GM12891 (cell line): ENCODE measurements around the gene NCKAP5L.

Experiments
- DNase-seq: peaks from one replicate; pipeline ENCODE4 v3.0.0; 2011; ENCODE audit warnings: low spot score; ENCODE audit not compliant: insufficient read length
- FAIRE-seq: peaks from 2 replicates; lab custom pipeline; 2011; peaks lifted over from hg19 to GRCh38; lab: Jason Lieb, UNC
- PAX5 ChIP-seq: IDR thresholded peaks from 2 replicates; pipeline ENCODE4 v1.6.1; 2011; ENCODE audit warnings: low read length, moderate library complexity, mild to moderate bottlenecking; ENCODE audit not compliant: insufficient read depth, severe bottlenecking
- POLR2A ChIP-seq: IDR thresholded peaks from 2 replicates; pipeline ENCODE4 v1.6.1; 2011; ENCODE audit warnings: low read depth, low read length, control low read depth
- POLR2AphosphoS5 ChIP-seq: IDR thresholded peaks from 2 replicates; pipeline ENCODE4 v1.6.1; 2011; ENCODE audit warnings: low read depth, low read length, control low read depth
- POU2F2 ChIP-seq: IDR thresholded peaks from 2 replicates; pipeline ENCODE4 v1.6.1; 2011; ENCODE audit warnings: low read depth, mild to moderate bottlenecking, control low read depth, low read length, moderate library complexity
- SPI1 ChIP-seq: IDR thresholded peaks from 2 replicates; pipeline ENCODE4 v1.6.1; 2011; ENCODE audit warnings: low read depth, low read length, control low read depth
- TAF1 ChIP-seq: IDR thresholded peaks from 2 replicates; pipeline ENCODE4 v1.6.1; 2011; ENCODE audit warnings: low read depth, low read length, control low read depth

NCKAP5L gene

DNA sequence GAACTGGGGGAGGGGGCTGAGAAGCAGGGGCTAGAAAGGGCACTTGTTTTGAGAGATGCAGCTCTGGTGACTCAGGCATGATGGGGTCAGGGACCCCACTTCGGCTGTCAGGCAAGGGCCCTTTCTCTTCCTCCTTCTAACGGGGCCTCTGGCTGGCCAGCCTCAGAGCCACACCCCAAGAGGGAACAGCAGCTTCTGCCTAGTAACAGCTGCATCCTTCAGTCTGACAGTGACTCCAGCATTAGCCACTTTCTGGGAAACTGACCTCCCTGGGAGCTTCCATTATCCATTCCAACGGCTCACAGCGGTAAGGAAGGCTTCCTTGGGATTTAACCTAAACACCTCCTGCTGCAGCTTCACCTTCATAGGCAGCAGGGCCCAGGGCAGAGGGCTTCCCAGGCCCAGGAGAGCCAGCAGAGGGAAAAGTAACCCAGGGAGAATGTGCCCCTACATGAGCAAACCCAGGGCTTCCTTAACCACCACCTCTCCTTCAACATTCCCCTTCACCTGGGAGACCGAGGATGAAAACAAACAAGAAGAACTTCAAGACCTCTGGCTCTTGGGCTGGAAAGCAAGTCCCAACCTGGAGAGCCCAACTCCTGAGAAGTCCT is 2.7 kb downstream of the NCKAP5L start:
- TF ChIP-seq SPI1 (no peak), POLR2A (no peak), PAX5 (no peak), TAF1 (no peak), POU2F2 (no peak), POLR2AphosphoS5 (no peak)
- no peak for DNase-seq
- FAIRE-seq, result peak; percentile 62

DNA sequence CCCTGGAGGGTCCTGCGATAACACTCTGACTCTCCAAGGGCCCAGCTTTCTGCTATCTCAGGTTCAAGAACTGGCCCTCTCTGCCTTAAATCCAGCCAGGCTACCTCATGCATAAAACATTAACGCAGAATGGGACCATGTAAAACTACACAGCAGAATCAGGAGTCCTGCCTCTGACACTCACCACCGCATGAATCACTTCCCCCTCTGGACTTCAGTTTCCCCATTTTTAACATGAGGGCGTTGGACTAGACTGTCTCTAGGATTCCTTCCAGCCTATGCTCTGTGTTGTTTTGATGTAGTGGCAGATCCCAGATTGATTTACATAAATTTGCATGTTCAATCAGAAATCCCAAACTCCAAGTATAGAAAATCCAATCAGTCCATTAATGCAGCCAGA is 3.3 kb downstream of the NCKAP5L start:
- DNase-seq (no peak), FAIRE-seq (peak; percentile 47)
- TF ChIP-seq POU2F2, result no peak
- TF ChIP-seq SPI1, result peak; percentile 32; the same call in 1 of the 2 replicates

DNA sequence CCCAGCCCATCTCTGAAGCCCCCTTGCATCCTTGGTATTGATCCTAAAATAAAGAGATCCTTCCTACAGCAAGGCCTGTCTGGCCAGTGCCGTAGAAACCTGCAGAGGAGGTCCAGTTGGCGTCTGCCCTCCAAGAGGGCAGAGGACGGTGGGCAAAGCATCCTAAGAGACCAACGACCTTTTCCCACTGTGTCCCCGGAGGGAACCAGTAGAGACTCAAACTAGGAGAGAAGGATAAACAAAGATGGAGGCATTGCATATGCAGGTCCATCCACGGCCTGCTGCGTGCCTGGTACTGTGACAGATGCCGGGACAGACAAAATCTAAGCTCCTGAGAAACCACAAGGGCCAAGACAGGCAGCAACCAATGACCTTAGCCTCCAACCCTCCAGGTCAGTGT is 3.8 kb downstream of the NCKAP5L start:
- TF ChIP-seq TAF1 (no peak), SPI1 (no peak), POLR2A (no peak), POLR2AphosphoS5 (no peak), PAX5 (no peak), POU2F2 (no peak)
- no peak for DNase-seq
- no peak for FAIRE-seq

DNA sequence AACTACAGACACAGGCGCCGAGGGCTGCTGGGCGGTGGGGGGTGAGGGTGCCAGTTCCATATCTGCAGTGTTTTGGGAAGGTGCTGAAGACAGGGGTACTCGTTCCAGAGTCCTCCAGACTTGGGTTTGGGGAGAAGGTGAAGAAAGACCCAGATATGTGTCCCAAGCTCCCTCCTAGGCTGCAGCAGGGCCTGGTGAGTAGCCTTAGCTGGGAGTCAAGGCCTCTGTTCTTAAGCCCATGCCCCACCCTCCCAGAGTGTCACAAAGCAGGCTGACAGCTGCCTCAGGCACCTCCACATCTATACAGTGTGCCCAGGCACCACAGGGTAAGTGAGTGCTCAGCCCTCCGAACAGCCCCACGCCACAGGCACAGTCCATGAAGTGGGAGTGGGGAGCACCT is 4.3 kb downstream of the NCKAP5L start:
- FAIRE-seq (no peak), DNase-seq (no peak)
- TF ChIP-seq TAF1 (no peak), SPI1 (no peak), PAX5 (no peak), POLR2A (no peak), POU2F2 (no peak), POLR2AphosphoS5 (no peak)

DNA sequence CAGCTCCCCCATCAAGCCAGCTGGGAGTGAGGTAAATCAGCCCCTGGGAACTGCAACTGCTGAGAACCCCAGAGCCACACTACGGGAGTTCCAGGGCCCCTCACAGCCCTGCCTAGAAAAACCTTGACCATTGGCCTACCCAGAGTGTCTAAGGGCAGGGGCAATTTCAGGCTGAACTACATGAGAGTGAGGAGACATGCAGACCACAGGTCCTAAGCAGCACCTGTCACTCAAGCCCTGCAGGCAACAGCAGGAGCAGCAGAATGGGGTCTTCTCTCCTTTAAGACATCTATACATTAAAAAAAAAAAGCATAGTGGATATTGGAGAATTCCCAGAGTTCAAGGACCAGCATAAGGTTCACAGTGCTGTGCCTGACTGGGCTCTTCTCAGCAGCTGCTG is 4.9 kb downstream of the NCKAP5L start:
- no peak for TF ChIP-seq POU2F2
- TF ChIP-seq POLR2A, result no peak
- TF ChIP-seq TAF1, result no peak
- TF ChIP-seq PAX5, result no peak
- no peak for TF ChIP-seq POLR2AphosphoS5
- no peak for TF ChIP-seq SPI1
- DNase-seq, result no peak
- no peak for FAIRE-seq

DNA sequence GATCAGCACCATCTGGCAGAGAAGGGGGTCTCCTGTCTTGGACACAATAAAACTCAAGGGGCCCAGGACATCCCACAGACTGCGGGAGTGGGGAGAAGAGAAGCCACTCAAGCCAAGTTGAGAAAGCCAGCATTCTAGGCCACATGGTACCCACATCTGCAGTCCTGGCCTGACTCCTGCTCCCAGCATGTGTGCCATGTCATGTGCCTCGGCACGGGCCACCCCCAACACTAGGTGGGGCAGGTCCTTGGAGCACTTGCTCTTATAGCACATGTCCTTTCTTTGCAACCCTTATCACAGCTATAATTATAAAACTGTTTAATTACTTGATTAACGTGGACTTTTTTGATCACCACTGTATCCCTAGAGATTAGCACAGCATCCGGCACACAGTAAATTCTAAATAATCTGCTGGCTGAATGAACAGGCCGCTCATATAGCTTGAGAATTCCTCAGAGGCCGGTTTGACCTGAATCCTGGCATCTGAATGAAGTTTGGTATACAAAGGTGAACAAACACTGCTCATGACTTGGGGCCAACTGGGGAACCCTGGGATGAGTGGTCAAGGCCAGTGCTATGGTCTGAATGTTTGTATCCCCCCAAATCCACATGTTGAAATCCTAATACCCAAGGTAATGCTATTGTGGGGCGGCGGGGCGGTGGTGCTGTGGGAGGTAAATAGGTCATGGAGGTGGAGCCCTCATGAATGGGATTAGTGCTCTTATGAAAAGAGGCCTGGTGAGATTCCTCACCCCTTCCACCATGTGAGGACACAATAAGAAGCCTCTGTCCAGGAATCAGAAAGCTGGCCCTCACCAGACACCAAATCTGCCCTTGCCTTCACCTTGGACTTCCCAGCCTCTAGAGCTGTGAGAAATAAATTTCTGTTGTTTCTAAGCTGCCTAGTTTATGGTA is 6.6 kb downstream of the NCKAP5L start:
- DNase-seq (no peak), FAIRE-seq (no peak)
- TF ChIP-seq PAX5, result no peak
- TF ChIP-seq POLR2AphosphoS5, result no peak
- no peak for TF ChIP-seq POU2F2
- TF ChIP-seq SPI1, result no peak
- TF ChIP-seq TAF1, result no peak
- no peak for TF ChIP-seq POLR2A

DNA sequence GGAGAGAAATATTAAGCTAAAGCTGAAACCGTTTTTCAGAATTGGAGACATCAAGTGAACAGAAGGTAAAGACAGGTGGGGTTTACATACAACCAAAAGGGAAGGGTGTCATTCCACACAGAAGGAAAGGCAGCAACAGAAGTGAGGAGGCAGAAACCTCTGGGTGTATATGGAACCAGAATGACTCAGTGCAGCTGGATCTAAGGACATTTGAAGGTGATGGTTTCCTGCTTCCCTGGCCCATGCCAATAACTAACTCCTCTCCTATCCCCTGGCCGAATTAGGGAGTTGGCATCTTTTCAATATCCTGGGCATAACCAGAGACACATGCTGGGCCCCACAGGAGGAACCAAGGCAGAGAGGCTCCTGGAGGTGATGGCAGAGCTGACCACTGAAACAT is 8.4 kb downstream of the NCKAP5L start:
- FAIRE-seq (no peak), DNase-seq (no peak)
- TF ChIP-seq SPI1 (no peak), TAF1 (no peak), PAX5 (no peak), POLR2AphosphoS5 (no peak), POU2F2 (no peak), POLR2A (no peak)

DNA sequence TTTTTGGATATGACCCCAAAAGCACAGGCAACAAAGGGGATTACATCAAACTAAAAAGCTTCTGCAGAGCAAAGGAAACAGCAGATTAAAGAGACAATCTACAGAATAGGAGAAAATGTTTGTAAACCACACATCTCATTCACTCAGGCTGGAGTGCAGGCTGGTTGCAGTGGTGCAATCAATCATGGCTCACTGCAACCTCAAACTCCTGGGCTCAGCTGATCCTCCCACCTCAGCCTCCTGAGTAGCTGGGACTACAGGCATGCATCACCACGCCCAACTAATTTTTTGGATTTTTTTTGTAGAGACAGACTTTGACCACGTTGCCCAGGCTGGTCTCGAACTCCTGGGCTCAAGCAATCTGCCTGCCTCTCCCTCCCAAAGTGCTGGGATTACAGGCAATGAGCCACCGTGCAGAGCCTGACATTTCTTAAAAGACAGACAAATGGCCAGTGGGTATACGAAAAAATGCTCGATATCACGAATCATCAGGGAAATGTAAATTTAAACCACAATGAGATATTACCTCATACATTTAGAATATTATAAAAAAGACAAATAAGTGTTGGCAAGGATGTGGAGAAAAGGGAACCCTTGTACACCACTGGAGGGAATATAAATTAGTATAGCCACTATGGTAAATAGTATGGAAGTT is 9.8 kb downstream of the NCKAP5L start:
- no peak for TF ChIP-seq POU2F2
- TF ChIP-seq POLR2AphosphoS5, result no peak
- TF ChIP-seq PAX5, result no peak
- no peak for TF ChIP-seq TAF1
- no peak for TF ChIP-seq SPI1
- no peak for TF ChIP-seq POLR2A
- FAIRE-seq (no peak), DNase-seq (no peak)

DNA sequence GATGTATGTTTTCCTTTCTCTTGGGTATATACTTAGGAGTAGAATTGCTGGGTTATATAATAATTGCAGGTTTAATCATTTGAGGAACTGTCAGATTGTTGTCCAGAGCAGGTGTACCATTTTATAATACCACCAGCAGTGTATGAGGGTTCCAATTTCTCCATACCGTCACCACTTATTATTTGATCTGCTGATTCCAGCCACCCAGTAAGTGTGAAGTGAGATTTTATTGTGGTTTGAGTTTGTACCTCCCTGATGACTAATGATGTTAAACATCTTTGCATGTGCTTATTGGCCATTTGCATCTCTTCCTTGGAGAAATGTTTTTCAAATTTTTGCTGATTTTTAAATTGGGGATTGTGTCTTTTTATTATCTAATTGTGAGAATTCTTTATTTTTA is 15.1 kb downstream of the NCKAP5L start:
- no peak for DNase-seq
- TF ChIP-seq TAF1, result no peak
- no peak for TF ChIP-seq PAX5
- TF ChIP-seq POLR2A, result no peak
- TF ChIP-seq POLR2AphosphoS5, result no peak
- 0 out of 2 replicates have a peak, but pooled peaks have one; percentile 17 for TF ChIP-seq SPI1
- peak; percentile 26 for FAIRE-seq
